ENCODE results near the gene ERCC4.

DNA sequence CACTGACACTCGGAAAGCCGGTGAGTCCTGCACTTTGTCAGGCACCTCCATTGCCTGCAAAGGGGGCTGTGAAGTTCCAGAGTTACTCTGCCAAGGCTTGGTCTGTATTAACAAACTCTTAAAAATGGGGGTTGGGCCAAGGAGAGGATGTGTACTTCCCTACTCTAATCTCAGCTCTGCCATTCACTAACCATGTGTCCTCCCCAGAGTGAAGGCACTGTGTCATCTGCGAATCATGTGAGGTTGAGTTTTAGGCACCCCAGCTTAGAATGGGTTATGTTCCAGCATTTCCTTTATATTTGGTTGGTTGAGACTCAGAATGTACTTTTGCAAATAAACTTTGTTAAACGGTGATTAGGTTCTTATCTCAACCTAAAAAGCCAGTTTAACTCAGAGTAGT, 24.9 kb downstream of the ERCC4 start:
- TF ChIP-seq, protein P1, sequence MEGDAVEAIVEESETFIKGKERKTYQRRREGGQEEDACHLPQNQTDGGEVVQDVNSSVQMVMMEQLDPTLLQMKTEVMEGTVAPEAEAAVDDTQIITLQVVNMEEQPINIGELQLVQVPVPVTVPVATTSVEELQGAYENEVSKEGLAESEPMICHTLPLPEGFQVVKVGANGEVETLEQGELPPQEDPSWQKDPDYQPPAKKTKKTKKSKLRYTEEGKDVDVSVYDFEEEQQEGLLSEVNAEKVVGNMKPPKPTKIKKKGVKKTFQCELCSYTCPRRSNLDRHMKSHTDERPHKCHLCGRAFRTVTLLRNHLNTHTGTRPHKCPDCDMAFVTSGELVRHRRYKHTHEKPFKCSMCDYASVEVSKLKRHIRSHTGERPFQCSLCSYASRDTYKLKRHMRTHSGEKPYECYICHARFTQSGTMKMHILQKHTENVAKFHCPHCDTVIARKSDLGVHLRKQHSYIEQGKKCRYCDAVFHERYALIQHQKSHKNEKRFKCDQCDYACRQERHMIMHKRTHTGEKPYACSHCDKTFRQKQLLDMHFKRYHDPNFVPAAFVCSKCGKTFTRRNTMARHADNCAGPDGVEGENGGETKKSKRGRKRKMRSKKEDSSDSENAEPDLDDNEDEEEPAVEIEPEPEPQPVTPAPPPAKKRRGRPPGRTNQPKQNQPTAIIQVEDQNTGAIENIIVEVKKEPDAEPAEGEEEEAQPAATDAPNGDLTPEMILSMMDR (IDR thresholded peaks at IDR 0.05): no peak
- no peak for TF ChIP-seq CHD2 (IDR thresholded peaks at IDR 0.05; ENCODE audit: low read length, partially characterized antibody)
- no peak for TF ChIP-seq RCOR1 (IDR thresholded peaks at IDR 0.05; ENCODE audit: low read length)
- no peak for TF ChIP-seq YY1 (IDR thresholded peaks at IDR 0.05; ENCODE audit: low read depth)
- TF ChIP-seq TAF1 (IDR thresholded peaks at IDR 0.05; ENCODE audit: borderline replicate concordance, low read depth, low read length): no peak
- no peak for TF ChIP-seq GABPA (IDR thresholded peaks at IDR 0.05; ENCODE audit: low read depth)
- TF ChIP-seq POLR2AphosphoS5 (IDR thresholded peaks at IDR 0.05; ENCODE audit: low read depth, low read length): no peak

Data from SK-N-SH (cell line).